Panc1 (cell line): ENCODE measurements around the gene HACD2. TPM values are rescaled to one million over a fixed set of nuclear protein-coding genes. Genes with fewer than 3 reads are reported as not detected.

Experiments used
- ATAC-seq: fragments of 200-7000 bp; cut with Tn5 transposase; 2 replicates; pipeline ENCODE4 v1.9.1; 2020; ENCODE audit warnings: mild to moderate bottlenecking, moderate library complexity
- BruUV-seq: library from RNA; stranded (reverse); fragments of 400-500 nt; replicated peaks from 2 replicates; lab custom pipeline; 2021; lab: Mats Ljungman, UMichigan
- CTCF ChIA-PET: fragments of 300-600 bp; sonication (Branson Sonifier 250); formaldehyde crosslinking; loops from one replicate; lab custom pipeline; 2022; ENCODE audit warnings: antibody characterized with exemption; lab: Charles Lee
- POLR2A ChIA-PET: fragments of 300-600 bp; sonication (Branson Sonifier 250); formaldehyde crosslinking; loops from one replicate; lab custom pipeline; 2022; ENCODE audit warnings: antibody characterized with exemption; lab: Charles Lee
- DNase-seq: peaks from one replicate; pipeline ENCODE4 v3.0.0-alpha.2; 2010; ENCODE audit warnings: low read depth, low spot score
- H3K27ac ChIP-seq: 2 replicates; pipeline ENCODE4 v1.5.1; 2011; ENCODE audit warnings: mild to moderate bottlenecking, low read length, inconsistent platforms
- H3K27me3 ChIP-seq: fragments of 200-500 bp; sonication (Bioruptor generic); 2 replicates; pipeline ENCODE4 v1.6.0; 2014; ENCODE audit warnings: low read length, inconsistent platforms; ENCODE audit not compliant: control insufficient read depth, insufficient read depth
- H3K36me3 ChIP-seq: fragments of 200-500 bp; sonication (Bioruptor generic); 2 replicates; pipeline ENCODE4 v1.5.1; 2014; ENCODE audit warnings: inconsistent platforms, mild to moderate bottlenecking, low read length, moderate library complexity; ENCODE audit not compliant: control insufficient read depth, insufficient read depth
- H3K4me1 ChIP-seq: 2 replicates; pipeline ENCODE4 v1.5.1; 2011; ENCODE audit warnings: inconsistent platforms, mild to moderate bottlenecking, low read length, moderate library complexity; ENCODE audit not compliant: control insufficient read depth, insufficient read depth
- H3K4me3 ChIP-seq, 2 experiments: 2 replicates each; pipeline ENCODE4 v1.5.1; 2011 to 2012; ENCODE audit warnings: low read depth in 2 of 2, low read length in 2 of 2, mild to moderate bottlenecking in 2 of 2, inconsistent platforms in 1 of 2, moderate library complexity in 1 of 2
- H3K9me3 ChIP-seq: fragments of 200-500 bp; sonication (Bioruptor generic); 2 replicates; pipeline ENCODE4 v1.5.1; 2014; ENCODE audit warnings: low read depth, mild to moderate bottlenecking, inconsistent platforms, low read length, moderate library complexity; ENCODE audit not compliant: control insufficient read depth, insufficient read depth
- POLR2AphosphoS5 ChIP-seq: IDR thresholded peaks from 2 replicates; pipeline ENCODE4 v1.6.1; 2012; ENCODE audit warnings: mild to moderate bottlenecking, low read depth, low read length, moderate library complexity
- SIN3A ChIP-seq: IDR thresholded peaks from 2 replicates; pipeline ENCODE4 v1.6.1; 2012; ENCODE audit warnings: low read depth, mild to moderate bottlenecking, low read length, moderate library complexity, borderline replicate concordance; ENCODE audit not compliant: insufficient read depth
- TCF7L2 ChIP-seq: IDR thresholded peaks from 2 replicates; pipeline ENCODE4 v1.6.1; 2011; ENCODE audit warnings: mild to moderate bottlenecking, low read depth, low read length, inconsistent platforms
- in situ Hi-C: cut with HindIII; loops from 2 replicates; pipeline ENCODE4 v1.10.0; 2016; ENCODE audit warnings: low sequenced_read_pairs, low pct_unique_long_range_greater_than_20kb
- intact Hi-C: fragments of 100-400 bp; cut with micrococcal nuclease; formaldehyde crosslinking; loops from one replicate; pipeline ENCODE4 v1.10.0; 2022; ENCODE audit not compliant: unreplicated experiment
- total RNA-seq: library from RNA; stranded (reverse); gene quantifications from one replicate; pipeline ENCODE4 v1.2.1, GENCODE V29; 2021; ENCODE audit not compliant: unreplicated experiment
- TF ChIP-seq, protein P1 (sequence below), 2 experiments: IDR thresholded peaks; 2 replicates each; pipeline ENCODE4 v1.6.1; 2011 to 2012; ENCODE audit warnings: low read depth in 2 of 2, control low read depth in 1 of 2, low read length in 1 of 2, mild to moderate bottlenecking in 1 of 2, moderate library complexity in 1 of 2; ENCODE audit not compliant: insufficient read depth in 1 of 2
- TF ChIP-seq, protein P2 (sequence below): fragments of 450-650 bp; IDR thresholded peaks from 2 replicates; pipeline ENCODE4 v1.5.1; 2017; ENCODE audit warnings: mild to moderate bottlenecking

Gene HACD2
- total RNA-seq, 1 experiment from 2014 or later = 58.6 TPM

- CTCF ChIA-PET = no interaction called here
- no TSS peak for BruUV-seq
- ATAC-seq (no peak), DNase-seq (no peak)
- POLR2A ChIA-PET = no interaction called here
- no peak for TF ChIP-seq SIN3A
- Histone ChIP-seq H3K27ac (no peak overlapping the region), H3K27me3 (no peaks in the 10 kb centered on the region), H3K4me3 (no peak overlapping the region), H3K9me3 (no peaks in the 10 kb centered on the region), H3K36me3 (no peaks in the 10 kb centered on the region), H3K4me1 (peaks cover 14% of the 10 kb centered on the region)
- intact Hi-C loops = no loop called here
- in situ Hi-C loops = no loop called here
Measured at GRCh38 chr3:123611082-123611481, 26.2 kb upstream of the HACD2 start.

- no TSS peak for BruUV-seq
- no peaks in the 10 kb centered on the region for H3K9me3 ChIP-seq
- TF ChIP-seq, protein P1, sequence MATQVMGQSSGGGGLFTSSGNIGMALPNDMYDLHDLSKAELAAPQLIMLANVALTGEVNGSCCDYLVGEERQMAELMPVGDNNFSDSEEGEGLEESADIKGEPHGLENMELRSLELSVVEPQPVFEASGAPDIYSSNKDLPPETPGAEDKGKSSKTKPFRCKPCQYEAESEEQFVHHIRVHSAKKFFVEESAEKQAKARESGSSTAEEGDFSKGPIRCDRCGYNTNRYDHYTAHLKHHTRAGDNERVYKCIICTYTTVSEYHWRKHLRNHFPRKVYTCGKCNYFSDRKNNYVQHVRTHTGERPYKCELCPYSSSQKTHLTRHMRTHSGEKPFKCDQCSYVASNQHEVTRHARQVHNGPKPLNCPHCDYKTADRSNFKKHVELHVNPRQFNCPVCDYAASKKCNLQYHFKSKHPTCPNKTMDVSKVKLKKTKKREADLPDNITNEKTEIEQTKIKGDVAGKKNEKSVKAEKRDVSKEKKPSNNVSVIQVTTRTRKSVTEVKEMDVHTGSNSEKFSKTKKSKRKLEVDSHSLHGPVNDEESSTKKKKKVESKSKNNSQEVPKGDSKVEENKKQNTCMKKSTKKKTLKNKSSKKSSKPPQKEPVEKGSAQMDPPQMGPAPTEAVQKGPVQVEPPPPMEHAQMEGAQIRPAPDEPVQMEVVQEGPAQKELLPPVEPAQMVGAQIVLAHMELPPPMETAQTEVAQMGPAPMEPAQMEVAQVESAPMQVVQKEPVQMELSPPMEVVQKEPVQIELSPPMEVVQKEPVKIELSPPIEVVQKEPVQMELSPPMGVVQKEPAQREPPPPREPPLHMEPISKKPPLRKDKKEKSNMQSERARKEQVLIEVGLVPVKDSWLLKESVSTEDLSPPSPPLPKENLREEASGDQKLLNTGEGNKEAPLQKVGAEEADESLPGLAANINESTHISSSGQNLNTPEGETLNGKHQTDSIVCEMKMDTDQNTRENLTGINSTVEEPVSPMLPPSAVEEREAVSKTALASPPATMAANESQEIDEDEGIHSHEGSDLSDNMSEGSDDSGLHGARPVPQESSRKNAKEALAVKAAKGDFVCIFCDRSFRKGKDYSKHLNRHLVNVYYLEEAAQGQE (IDR thresholded peaks at IDR 0.05; ENCODE audit: insufficient read depth in 1 of 2, low read depth in 2 of 2, low read length in 1 of 2) = no peak
- TF ChIP-seq POLR2AphosphoS5 (no peak), SIN3A (no peak), TCF7L2 (no peak)
- TF ChIP-seq, protein P2, sequence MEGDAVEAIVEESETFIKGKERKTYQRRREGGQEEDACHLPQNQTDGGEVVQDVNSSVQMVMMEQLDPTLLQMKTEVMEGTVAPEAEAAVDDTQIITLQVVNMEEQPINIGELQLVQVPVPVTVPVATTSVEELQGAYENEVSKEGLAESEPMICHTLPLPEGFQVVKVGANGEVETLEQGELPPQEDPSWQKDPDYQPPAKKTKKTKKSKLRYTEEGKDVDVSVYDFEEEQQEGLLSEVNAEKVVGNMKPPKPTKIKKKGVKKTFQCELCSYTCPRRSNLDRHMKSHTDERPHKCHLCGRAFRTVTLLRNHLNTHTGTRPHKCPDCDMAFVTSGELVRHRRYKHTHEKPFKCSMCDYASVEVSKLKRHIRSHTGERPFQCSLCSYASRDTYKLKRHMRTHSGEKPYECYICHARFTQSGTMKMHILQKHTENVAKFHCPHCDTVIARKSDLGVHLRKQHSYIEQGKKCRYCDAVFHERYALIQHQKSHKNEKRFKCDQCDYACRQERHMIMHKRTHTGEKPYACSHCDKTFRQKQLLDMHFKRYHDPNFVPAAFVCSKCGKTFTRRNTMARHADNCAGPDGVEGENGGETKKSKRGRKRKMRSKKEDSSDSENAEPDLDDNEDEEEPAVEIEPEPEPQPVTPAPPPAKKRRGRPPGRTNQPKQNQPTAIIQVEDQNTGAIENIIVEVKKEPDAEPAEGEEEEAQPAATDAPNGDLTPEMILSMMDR = no peak
- no peak overlapping the region; the same call in 1 of the 2 replicates for H3K27ac ChIP-seq
- peaks cover 21% of the 10 kb centered on the region for H3K4me1 ChIP-seq
- no peaks in the 10 kb centered on the region for H3K27me3 ChIP-seq
- ChIA-PET CTCF (no interaction called here), POLR2A (no interaction called here)
- in situ Hi-C loops = no loop called here
- intact Hi-C loops = no loop called here
- ATAC-seq (no peak), DNase-seq (no peak)
- H3K4me3 ChIP-seq = no peak overlapping the region
- H3K36me3 ChIP-seq = no peaks in the 10 kb centered on the region
Measured at GRCh38 chr3:123610331-123610730, 25.5 kb upstream of the HACD2 start.

DNA sequence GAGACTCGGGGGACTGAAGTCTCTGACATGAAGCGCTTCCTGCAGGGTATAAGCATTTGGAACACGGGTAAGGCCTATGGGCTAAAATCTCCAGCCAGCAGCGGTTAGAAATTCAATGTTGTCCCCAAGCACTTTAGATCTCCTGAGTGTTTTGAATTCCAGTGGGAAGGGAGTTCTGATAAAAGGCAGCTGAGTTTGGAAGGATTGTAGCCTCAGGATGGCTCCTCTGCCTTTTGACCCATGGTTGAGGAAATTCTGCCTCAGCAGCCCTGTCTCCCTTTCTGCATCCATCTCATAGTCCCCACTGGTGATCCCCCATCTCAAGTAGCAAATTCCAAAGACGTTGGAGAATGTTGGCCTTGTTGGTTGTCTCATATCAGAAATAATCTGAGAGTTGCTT lies 24.2 kb upstream of the HACD2 start:
- POLR2A ChIA-PET = no interaction called here
- CTCF ChIA-PET = no interaction called here
- TF ChIP-seq SIN3A (no peak), POLR2AphosphoS5 (no peak), TCF7L2 (no peak)
- TF ChIP-seq, protein P1 (IDR thresholded peaks at IDR 0.05; ENCODE audit: insufficient read depth in 1 of 2, low read depth in 2 of 2, low read length in 1 of 2) = no peak
- TF ChIP-seq, protein P2 = no peak
- in situ Hi-C loops = no loop called here
- no TSS peak for BruUV-seq
- H3K36me3 ChIP-seq = no peaks in the 10 kb centered on the region
- no peaks in the 10 kb centered on the region for H3K27me3 ChIP-seq
- H3K4me1 ChIP-seq = peaks cover 30% of the 10 kb centered on the region
- H3K9me3 ChIP-seq = no peaks in the 10 kb centered on the region
- DNase-seq (no peak), ATAC-seq (no peak)
- intact Hi-C loops = no loop called here
- no peak overlapping the region for H3K4me3 ChIP-seq
- H3K27ac ChIP-seq = 0 out of 2 replicates have a peak overlapping the region, but pooled peaks have one; percentile 27
